ENCODE measurements around the gene ARID1B. TPM values are rescaled to one million over a fixed set of nuclear protein-coding genes. Genes with fewer than 3 reads are reported as not detected.

ARID1B gene
- total and polyA plus RNA-seq, 11 donors, result 15.3 to 76.1 (median 40.7) TPM

DNA sequence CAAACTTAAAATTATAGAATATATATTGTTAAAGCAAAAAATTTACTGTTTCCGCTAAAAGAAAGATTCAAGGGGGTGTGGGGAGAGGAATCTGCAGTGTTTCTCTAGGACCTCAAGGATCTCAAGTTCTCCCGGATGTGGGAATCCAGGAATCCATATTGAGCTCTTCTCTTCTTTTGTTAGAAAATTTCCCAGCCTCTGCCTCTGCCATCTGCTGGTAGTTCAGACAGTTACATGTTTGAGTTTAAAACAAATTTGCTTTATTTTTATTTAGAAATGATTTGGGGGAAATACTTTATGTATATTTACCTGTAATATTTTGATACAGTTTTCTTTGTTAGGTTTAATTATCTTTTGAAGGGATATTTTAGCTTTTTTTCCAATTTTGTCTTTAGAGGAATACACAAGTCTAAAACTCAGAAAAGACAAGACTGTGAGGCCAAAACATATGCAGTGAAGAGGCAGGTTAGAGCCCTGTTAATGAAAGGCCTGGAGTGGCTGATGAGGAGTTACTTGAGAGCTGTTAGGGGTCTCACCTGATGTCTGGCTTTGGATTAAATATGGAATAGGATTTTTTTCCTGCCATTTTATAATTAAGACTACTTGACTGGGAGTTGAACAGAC, 268.8 kb downstream of the ARID1B start:
- Histone ChIP-seq H3K27me3 (no peaks in the 10 kb centered on the region), H3K36me3 (no peaks in the 10 kb centered on the region), H3K4me1 (peaks cover 0 to 48% (median 16%) of the 10 kb centered on the region in 12 donors), H3K9me3 (no peaks in the 10 kb centered on the region), H3K4me3 (no peak overlapping the region), H3K27ac (no peak overlapping the region)
- WGBS, 4 donors, result 7 to 36% (median 22%) methylated on average over 2 of the region's 2 CpGs
- intact Hi-C loops (cut with DNase I), result loop anchor here in 1 of 10 donors (5.0 kb wide), 1 partner anchor 41 kb away; no protein-coding TSS in a partner anchor
- TF ChIP-seq POLR2A (IDR thresholded peaks at IDR 0.05), result no peak
- TF ChIP-seq, protein P1, sequence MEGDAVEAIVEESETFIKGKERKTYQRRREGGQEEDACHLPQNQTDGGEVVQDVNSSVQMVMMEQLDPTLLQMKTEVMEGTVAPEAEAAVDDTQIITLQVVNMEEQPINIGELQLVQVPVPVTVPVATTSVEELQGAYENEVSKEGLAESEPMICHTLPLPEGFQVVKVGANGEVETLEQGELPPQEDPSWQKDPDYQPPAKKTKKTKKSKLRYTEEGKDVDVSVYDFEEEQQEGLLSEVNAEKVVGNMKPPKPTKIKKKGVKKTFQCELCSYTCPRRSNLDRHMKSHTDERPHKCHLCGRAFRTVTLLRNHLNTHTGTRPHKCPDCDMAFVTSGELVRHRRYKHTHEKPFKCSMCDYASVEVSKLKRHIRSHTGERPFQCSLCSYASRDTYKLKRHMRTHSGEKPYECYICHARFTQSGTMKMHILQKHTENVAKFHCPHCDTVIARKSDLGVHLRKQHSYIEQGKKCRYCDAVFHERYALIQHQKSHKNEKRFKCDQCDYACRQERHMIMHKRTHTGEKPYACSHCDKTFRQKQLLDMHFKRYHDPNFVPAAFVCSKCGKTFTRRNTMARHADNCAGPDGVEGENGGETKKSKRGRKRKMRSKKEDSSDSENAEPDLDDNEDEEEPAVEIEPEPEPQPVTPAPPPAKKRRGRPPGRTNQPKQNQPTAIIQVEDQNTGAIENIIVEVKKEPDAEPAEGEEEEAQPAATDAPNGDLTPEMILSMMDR (IDR thresholded peaks at IDR 0.05), result peak; percentile 32 to 67 (median 50)
- DNase-seq, result no peak
- ATAC-seq, result no peak

DNA sequence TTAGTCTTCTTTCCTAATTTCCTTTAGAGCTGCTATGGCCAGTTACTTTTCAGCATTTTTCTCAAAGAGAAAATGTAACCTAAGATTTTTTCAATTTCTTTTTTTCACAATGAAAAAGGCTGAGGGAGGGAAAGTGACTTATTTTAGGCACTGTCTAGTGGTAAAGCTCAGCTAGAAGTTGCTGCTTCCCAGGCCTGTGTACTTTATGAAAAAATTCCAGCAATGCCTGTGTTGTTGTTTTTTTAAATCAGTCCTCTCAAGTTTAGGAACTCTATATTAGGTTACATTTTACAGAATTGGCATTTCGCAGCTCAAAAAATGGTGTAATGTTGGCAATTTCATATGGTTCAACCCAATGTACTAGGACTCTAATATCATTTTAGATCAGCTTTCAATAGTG, 269.6 kb downstream of the ARID1B start:
- WGBS, 4 donors, result 91 to 99% (median 97%) methylated on average over 1 of the region's 1 CpG
- no peak for DNase-seq
- no peak overlapping the region for H3K4me3 ChIP-seq
- TF ChIP-seq, protein P1 (IDR thresholded peaks at IDR 0.05), result no peak
- TF ChIP-seq POLR2A (IDR thresholded peaks at IDR 0.05), result no peak
- no peaks in the 10 kb centered on the region for H3K9me3 ChIP-seq
- intact Hi-C loops (cut with DNase I), result loop anchor here in 1 of 10 donors (5.0 kb wide), 1 partner anchor 41 kb away; no protein-coding TSS in a partner anchor
- ATAC-seq, result no peak
- H3K36me3 ChIP-seq, result no peaks in the 10 kb centered on the region
- no peaks in the 10 kb centered on the region for H3K27me3 ChIP-seq
- peaks cover 0 to 54% (median 20%) of the 10 kb centered on the region in 12 donors for H3K4me1 ChIP-seq
- H3K27ac ChIP-seq, result no peak overlapping the region

DNA sequence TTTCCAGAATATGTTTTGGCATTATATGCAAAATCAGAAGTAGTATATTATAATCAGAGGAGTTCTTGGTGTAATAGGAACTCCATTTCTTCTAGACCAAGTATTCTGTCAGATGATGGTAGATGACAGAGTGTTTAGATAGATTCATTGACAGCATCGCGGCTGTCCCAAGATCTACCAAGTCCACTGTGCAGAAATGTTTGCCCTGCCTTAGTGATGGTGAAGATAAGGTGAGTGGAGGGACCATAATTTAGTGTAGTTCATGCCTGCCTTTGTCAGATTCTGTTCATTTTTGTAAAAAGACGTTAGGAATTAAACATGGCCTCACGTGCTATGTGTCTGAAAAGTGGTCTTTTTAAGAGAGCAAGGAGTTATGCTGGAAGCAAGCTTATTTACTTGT, 270.1 kb downstream of the ARID1B start:
- no peak overlapping the region for H3K4me3 ChIP-seq
- H3K4me1 ChIP-seq, result peaks cover 0 to 54% (median 20%) of the 10 kb centered on the region in 12 donors
- 81 to 89% (median 86%) methylated on average over 4 of the region's 4 CpGs for WGBS, 4 donors
- H3K27me3 ChIP-seq, result no peaks in the 10 kb centered on the region
- no peak overlapping the region for H3K27ac ChIP-seq
- intact Hi-C loops (cut with DNase I), result loop anchor here in 1 of 10 donors (5.0 kb wide), 1 partner anchor 40 kb away; no protein-coding TSS in a partner anchor
- ATAC-seq, result no peak
- no peak for TF ChIP-seq POLR2A (IDR thresholded peaks at IDR 0.05)
- TF ChIP-seq, protein P1 (IDR thresholded peaks at IDR 0.05), result no peak
- H3K36me3 ChIP-seq, result no peaks in the 10 kb centered on the region
- DNase-seq, result no peak
- no peaks in the 10 kb centered on the region for H3K9me3 ChIP-seq

DNA sequence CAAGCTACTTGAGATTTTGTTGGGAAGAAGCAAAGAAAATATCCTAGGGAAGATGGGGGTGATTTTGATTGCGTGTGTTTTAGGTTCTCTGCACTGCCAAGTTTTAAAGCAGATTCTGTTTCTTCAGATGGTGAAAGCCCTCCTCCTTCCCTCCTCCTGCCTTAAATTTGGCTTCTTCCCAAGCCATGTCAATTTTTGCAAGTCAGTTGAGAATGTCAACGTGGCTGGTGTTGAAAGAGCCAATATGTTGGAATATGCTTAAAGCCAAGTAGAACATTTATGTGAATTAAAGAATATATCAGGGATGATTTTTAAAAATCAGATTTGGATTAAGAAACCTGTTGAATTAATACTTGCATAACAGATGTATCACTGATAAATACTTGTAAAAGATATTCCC, 270.8 kb downstream of the ARID1B start:
- DNase-seq, result no peak
- H3K4me3 ChIP-seq, result no peak overlapping the region
- intact Hi-C loops (cut with DNase I), result loop anchor here in 1 of 10 donors (5.0 kb wide), 1 partner anchor 39 kb away; no protein-coding TSS in a partner anchor
- no peak for TF ChIP-seq POLR2A (IDR thresholded peaks at IDR 0.05)
- TF ChIP-seq, protein P1 (IDR thresholded peaks at IDR 0.05), result no peak
- H3K27ac ChIP-seq, result no peak overlapping the region
- ATAC-seq, result peak in 1 of 4 donors; percentile 21
- peaks cover 0 to 54% (median 20%) of the 10 kb centered on the region in 12 donors for H3K4me1 ChIP-seq
- no peaks in the 10 kb centered on the region for H3K36me3 ChIP-seq
- H3K27me3 ChIP-seq, result no peaks in the 10 kb centered on the region
- WGBS, 4 donors, result 32 to 41% (median 35%) methylated on average over 2 of the region's 2 CpGs
- no peaks in the 10 kb centered on the region for H3K9me3 ChIP-seq
